HCT116 (cell line): ENCODE measurements around the gene TJP3. TPM values are rescaled to one million over a fixed set of nuclear protein-coding genes. Genes with fewer than 3 reads are reported as not detected.

ENCODE experiments used
- ATAC-seq: fragments of 200-7000 bp; cut with Tn5 transposase; 2 replicates; pipeline ENCODE4 v1.9.1; 2020; ENCODE audit warnings: mild to moderate bottlenecking, moderate library complexity
- BruUV-seq: library from RNA; stranded (reverse); fragments of 400-500 nt; replicated peaks from 2 replicates; lab custom pipeline; 2021; lab: Mats Ljungman, UMichigan
- CTCF ChIA-PET: fragments of 300-600 bp; sonication (Branson Sonifier 250); formaldehyde crosslinking; loops from one replicate; lab custom pipeline; 2021; ENCODE audit warnings: antibody characterized with exemption; lab: Charles Lee
- POLR2A ChIA-PET: fragments of 300-600, 350-600 bp; sonication (Branson Sonifier 250); formaldehyde crosslinking; loops from one replicate; lab custom pipeline; 2021; ENCODE audit warnings: antibody characterized with exemption; lab: Charles Lee
- RAD21 ChIA-PET, 2 experiments: fragments of 300-600 bp; sonication (Branson Sonifier 250); formaldehyde crosslinking; loops; one replicate each; lab custom pipeline; 2023; ENCODE audit warnings: low total read pairs in 2 of 2; ENCODE audit not compliant: uncharacterized antibody in 2 of 2, unreplicated experiment in 2 of 2, low non-redundant PET in 1 of 2; lab: Charles Lee
- DNase-seq: peaks from one replicate; pipeline ENCODE4 v3.0.0-alpha.2; 2010; ENCODE audit warnings: low read depth, low spot score
- H2AFZ ChIP-seq: fragments of 200-600 bp; shearing (Covaris generic), sonication (generic); 2 replicates; pipeline ENCODE4 v1.6.1; 2017; ENCODE audit warnings: low read depth, mixed run types, mixed read lengths, antibody characterized with exemption, low read length; ENCODE audit not compliant: poor library complexity, severe bottlenecking
- H3K27ac ChIP-seq: 2 replicates; pipeline ENCODE4 v1.5.1; 2012; ENCODE audit warnings: low read depth, low read length
- H3K27me3 ChIP-seq: fragments of 200-600 bp; sonication (generic); 2 replicates; pipeline ENCODE4 v1.6.1; 2016; ENCODE audit warnings: mixed run types, low read length, mixed read lengths; ENCODE audit not compliant: insufficient read depth
- H3K36me3 ChIP-seq, 2 experiments: fragments of 200-500 bp in 1 of 2; fragments of 200-600 bp in 1 of 2; sonication (Bioruptor generic) in 1 of 2; sonication (generic) in 1 of 2; 2 replicates each; pipeline versions ENCODE4 v1.5.1 to v1.6.1; 2014 to 2016; ENCODE audit warnings: low read length in 2 of 2, inconsistent platforms in 1 of 2, mixed read lengths in 1 of 2, mixed run types in 1 of 2; ENCODE audit not compliant: insufficient read depth in 2 of 2, control insufficient read depth in 1 of 2
- H3K4me1 ChIP-seq, 2 experiments: fragments of 200-600 bp in 1 of 2; sonication (generic) in 1 of 2; 2 replicates each; pipeline versions ENCODE4 v1.5.1 to v1.6.1; 2012 to 2017; ENCODE audit warnings: low read length in 2 of 2, inconsistent platforms in 1 of 2, mild to moderate bottlenecking in 1 of 2, mixed read lengths in 1 of 2, mixed run types in 1 of 2, moderate library complexity in 1 of 2; ENCODE audit not compliant: insufficient read depth in 2 of 2, control insufficient read depth in 1 of 2
- H3K4me2 ChIP-seq: fragments of 200-600 bp; sonication (generic); 2 replicates; pipeline ENCODE4 v1.6.1; 2017; ENCODE audit warnings: mixed run types, low read length, mixed read lengths
- H3K4me3 ChIP-seq, 2 experiments: fragments of 200-600 bp in 1 of 2; sonication (generic) in 1 of 2; replicated peaks in 1 of 2; 2 replicates each; pipeline ENCODE4 v1.5.1; 2011 to 2016; ENCODE audit warnings: low read length in 2 of 2, control low read depth in 1 of 2, low read depth in 1 of 2, mild to moderate bottlenecking in 1 of 2, mixed read lengths in 1 of 2, mixed run types in 1 of 2
- H3K79me2 ChIP-seq: fragments of 200-600 bp; sonication (generic); 2 replicates; pipeline ENCODE4 v1.6.1; 2017; ENCODE audit warnings: mild to moderate bottlenecking, mixed run types, low read length, moderate library complexity, mixed read lengths; ENCODE audit not compliant: insufficient read depth
- H3K9ac ChIP-seq: fragments of 200-600 bp; sonication (generic); 2 replicates; pipeline ENCODE4 v1.6.1; 2016; ENCODE audit warnings: low read length, mixed read lengths
- H3K9me2 ChIP-seq: fragments of 200-600 bp; sonication (generic), shearing (Covaris generic); 2 replicates; pipeline ENCODE4 v1.6.1; 2017; ENCODE audit warnings: mixed run types, mild to moderate bottlenecking, moderate library complexity; ENCODE audit not compliant: insufficient read depth
- H3K9me3 ChIP-seq, 2 experiments: fragments of 200-500 bp in 1 of 2; fragments of 200-600 bp in 1 of 2; sonication (Bioruptor generic) in 1 of 2; sonication (generic) in 1 of 2; 2 replicates each; pipeline ENCODE4 v1.6.1; 2014 to 2017; ENCODE audit warnings: low read length in 2 of 2, mixed read lengths in 2 of 2, inconsistent platforms in 1 of 2, low read depth in 1 of 2, mild to moderate bottlenecking in 1 of 2, mixed run types in 1 of 2, moderate library complexity in 1 of 2; ENCODE audit not compliant: control insufficient read depth in 1 of 2, insufficient read depth in 1 of 2
- H4K20me1 ChIP-seq: fragments of 200-600 bp; sonication (generic), shearing (Covaris generic); 2 replicates; pipeline ENCODE4 v1.6.1; 2017; ENCODE audit warnings: mixed run types, mild to moderate bottlenecking, moderate library complexity; ENCODE audit not compliant: insufficient read depth
- CBX3 ChIP-seq: IDR thresholded peaks from 2 replicates; pipeline ENCODE4 v1.6.1; 2012; ENCODE audit warnings: low read depth
- CEBPB ChIP-seq: IDR thresholded peaks from 2 replicates; pipeline ENCODE4 v1.6.1; 2012; ENCODE audit warnings: low read depth
- ELF1 ChIP-seq: IDR thresholded peaks from 2 replicates; pipeline ENCODE4 v1.6.1; 2012; ENCODE audit warnings: low read depth, borderline replicate concordance
- FOSL1 ChIP-seq: IDR thresholded peaks from 2 replicates; pipeline ENCODE4 v1.6.1; 2012; ENCODE audit warnings: low read depth
- ZBTB33 ChIP-seq: IDR thresholded peaks from 2 replicates; pipeline ENCODE4 v1.6.1; 2011; ENCODE audit warnings: mild to moderate bottlenecking, low read length, moderate library complexity; ENCODE audit not compliant: insufficient replicate concordance; ENCODE audit errors: extremely low read depth
- intact Hi-C: fragments of 100-400 bp; cut with micrococcal nuclease; formaldehyde crosslinking; loops from 2 replicates; pipeline ENCODE4 v1.10.0; 2022
- total RNA-seq: library from RNA; stranded (reverse); gene quantifications from one replicate; pipeline ENCODE4 v1.2.1, GENCODE V29; 2021; ENCODE audit not compliant: unreplicated experiment
- TF ChIP-seq, protein P1 (sequence below): IDR thresholded peaks from 2 replicates; pipeline ENCODE4 v1.6.1; 2012; ENCODE audit warnings: low read depth

Gene TJP3
- total RNA-seq, 1 experiment from 2014 or later, result 69.6 TPM

DNA sequence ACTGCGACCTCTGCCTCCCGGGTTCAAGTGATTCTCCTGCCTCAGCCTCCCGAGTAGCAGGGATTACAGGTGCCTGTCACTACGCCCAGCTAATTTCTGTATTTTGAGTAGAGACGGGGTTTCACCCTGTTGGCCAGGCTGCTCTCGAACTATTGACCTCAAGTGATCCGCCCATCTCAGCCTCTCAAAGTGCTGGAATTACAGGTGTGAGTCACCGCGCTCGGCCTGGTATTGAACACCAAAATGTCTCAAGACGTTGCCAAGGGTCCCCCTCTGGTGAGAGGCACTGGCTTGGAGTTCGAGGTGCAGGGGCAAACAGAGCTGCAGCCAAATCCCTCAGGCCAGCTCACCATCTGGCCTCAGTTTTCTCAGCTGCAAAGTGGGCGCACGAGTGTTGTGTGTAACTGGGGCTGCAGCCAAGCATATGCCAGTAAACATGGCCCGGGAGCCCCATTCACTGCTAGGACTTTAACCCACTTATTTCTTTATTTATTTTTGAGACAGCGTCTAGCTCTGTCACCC, 8.0 kb downstream of the TJP3 start (continued):
- TF ChIP-seq, protein P1, sequence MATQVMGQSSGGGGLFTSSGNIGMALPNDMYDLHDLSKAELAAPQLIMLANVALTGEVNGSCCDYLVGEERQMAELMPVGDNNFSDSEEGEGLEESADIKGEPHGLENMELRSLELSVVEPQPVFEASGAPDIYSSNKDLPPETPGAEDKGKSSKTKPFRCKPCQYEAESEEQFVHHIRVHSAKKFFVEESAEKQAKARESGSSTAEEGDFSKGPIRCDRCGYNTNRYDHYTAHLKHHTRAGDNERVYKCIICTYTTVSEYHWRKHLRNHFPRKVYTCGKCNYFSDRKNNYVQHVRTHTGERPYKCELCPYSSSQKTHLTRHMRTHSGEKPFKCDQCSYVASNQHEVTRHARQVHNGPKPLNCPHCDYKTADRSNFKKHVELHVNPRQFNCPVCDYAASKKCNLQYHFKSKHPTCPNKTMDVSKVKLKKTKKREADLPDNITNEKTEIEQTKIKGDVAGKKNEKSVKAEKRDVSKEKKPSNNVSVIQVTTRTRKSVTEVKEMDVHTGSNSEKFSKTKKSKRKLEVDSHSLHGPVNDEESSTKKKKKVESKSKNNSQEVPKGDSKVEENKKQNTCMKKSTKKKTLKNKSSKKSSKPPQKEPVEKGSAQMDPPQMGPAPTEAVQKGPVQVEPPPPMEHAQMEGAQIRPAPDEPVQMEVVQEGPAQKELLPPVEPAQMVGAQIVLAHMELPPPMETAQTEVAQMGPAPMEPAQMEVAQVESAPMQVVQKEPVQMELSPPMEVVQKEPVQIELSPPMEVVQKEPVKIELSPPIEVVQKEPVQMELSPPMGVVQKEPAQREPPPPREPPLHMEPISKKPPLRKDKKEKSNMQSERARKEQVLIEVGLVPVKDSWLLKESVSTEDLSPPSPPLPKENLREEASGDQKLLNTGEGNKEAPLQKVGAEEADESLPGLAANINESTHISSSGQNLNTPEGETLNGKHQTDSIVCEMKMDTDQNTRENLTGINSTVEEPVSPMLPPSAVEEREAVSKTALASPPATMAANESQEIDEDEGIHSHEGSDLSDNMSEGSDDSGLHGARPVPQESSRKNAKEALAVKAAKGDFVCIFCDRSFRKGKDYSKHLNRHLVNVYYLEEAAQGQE, result no peak
- no peak for TF ChIP-seq CBX3
- TF ChIP-seq ZBTB33, result no peak
- no peak for TF ChIP-seq ELF1
- TF ChIP-seq FOSL1, result no peak

GRCh38 chr19:3719868-3720267, 11.7 kb downstream of the TJP3 start:
- POLR2A ChIA-PET, result no interaction called here
- Histone ChIP-seq H3K4me1 (peaks cover 42 to 85% of the 10 kb centered on the region in 2 experiments), H3K9ac (no peak overlapping the region), H3K9me3 (no peaks in the 10 kb centered on the region), H3K27me3 (no peaks in the 10 kb centered on the region), H3K4me2 (peak overlapping the region; percentile 86), H3K79me2 (no peaks in the 10 kb centered on the region), H4K20me1 (no peaks in the 10 kb centered on the region), H3K27ac (0 out of 2 replicates have a peak overlapping the region, but pooled peaks have one; percentile 9), H2AFZ (no peak overlapping the region), H3K36me3 (no peaks in the 10 kb centered on the region), H3K4me3 (no peak overlapping the region), H3K9me2 (no peaks in the 10 kb centered on the region)
- peak; percentile 36; the same call in 1 of the 2 replicates for TF ChIP-seq CBX3
- no peak for TF ChIP-seq CEBPB
- RAD21 ChIA-PET, result interaction anchor here in 1 of 2 experiments (1.1 to 2.0 kb wide), 2 partner anchors 10 to 11 kb away, joined by 5 to 7 read pairs; partner anchors contain the start of gene TJP3
- BruUV-seq, result no TSS peak
- DNase-seq (no peak), ATAC-seq (no peak)
- intact Hi-C loops, result loop anchor here (10.0 kb wide), 1 partner anchor 485 kb away; no protein-coding TSS in a partner anchor
- CTCF ChIA-PET, result interaction anchor here (2.3 kb wide), 1 partner anchor 43 kb away, joined by 9 read pairs; the partner anchor contains the start of gene MRPL54
